Measurements from ENCODE around the gene RNF126. TPM values are rescaled to one million over a fixed set of nuclear protein-coding genes. Genes with fewer than 3 reads are reported as not detected.

RNF126 gene
- total RNA-seq, 4 donors from 2014 or later = 72.3 to 148 (median 129) TPM

GRCh38 chr19:677201-677600 lies 14.2 kb upstream of the RNF126 start:
- intact Hi-C loops (cut with DNase I; ENCODE audit: low total_unique reads) (no loop called here), in situ Hi-C loops (cut with MboI; ENCODE audit: low sequenced_read_pairs in 4 of 4) (no loop called here)
- DNase-seq = peak in 1 of 2 donors; percentile 67
- no peak for ATAC-seq
- H3K4me1 ChIP-seq = peaks cover 0 to 29% of the 10 kb centered on the region in 2 donors
- peak overlapping the region; percentile 46 to 53 (median 48) for H3K4me3 ChIP-seq
- TF ChIP-seq, protein P1, sequence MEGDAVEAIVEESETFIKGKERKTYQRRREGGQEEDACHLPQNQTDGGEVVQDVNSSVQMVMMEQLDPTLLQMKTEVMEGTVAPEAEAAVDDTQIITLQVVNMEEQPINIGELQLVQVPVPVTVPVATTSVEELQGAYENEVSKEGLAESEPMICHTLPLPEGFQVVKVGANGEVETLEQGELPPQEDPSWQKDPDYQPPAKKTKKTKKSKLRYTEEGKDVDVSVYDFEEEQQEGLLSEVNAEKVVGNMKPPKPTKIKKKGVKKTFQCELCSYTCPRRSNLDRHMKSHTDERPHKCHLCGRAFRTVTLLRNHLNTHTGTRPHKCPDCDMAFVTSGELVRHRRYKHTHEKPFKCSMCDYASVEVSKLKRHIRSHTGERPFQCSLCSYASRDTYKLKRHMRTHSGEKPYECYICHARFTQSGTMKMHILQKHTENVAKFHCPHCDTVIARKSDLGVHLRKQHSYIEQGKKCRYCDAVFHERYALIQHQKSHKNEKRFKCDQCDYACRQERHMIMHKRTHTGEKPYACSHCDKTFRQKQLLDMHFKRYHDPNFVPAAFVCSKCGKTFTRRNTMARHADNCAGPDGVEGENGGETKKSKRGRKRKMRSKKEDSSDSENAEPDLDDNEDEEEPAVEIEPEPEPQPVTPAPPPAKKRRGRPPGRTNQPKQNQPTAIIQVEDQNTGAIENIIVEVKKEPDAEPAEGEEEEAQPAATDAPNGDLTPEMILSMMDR (IDR thresholded peaks at IDR 0.05 in 4 of 5, conservative IDR thresholded peaks at IDR 0.05 in 1 of 5) = no peak
- no peak for TF ChIP-seq POLR2A (IDR thresholded peaks at IDR 0.05)
- H3K27me3 ChIP-seq = peaks cover 12 to 20% (median 13%) of the 10 kb centered on the region in 3 donors
- H3K9me3 ChIP-seq = no peaks in the 10 kb centered on the region
- peak overlapping the region; percentile 64 to 83 (median 74) for H3K27ac ChIP-seq
- H3K36me3 ChIP-seq = no peaks in the 10 kb centered on the region

- TF ChIP-seq, protein P1 (IDR thresholded peaks at IDR 0.05 in 4 of 5, conservative IDR thresholded peaks at IDR 0.05 in 1 of 5) = no peak
- peak in 1 of 2 donors; percentile 36 for TF ChIP-seq POLR2A (IDR thresholded peaks at IDR 0.05)
- intact Hi-C loops (cut with DNase I; ENCODE audit: low total_unique reads) (no loop called here), in situ Hi-C loops (cut with MboI; ENCODE audit: low sequenced_read_pairs in 4 of 4) (no loop called here)
- DNase-seq = no peak
- Histone ChIP-seq H3K4me1 (peaks cover 0 to 29% of the 10 kb centered on the region in 2 donors), H3K9me3 (no peaks in the 10 kb centered on the region), H3K27me3 (peaks cover 12 to 20% (median 13%) of the 10 kb centered on the region in 3 donors), H3K27ac (peak within 1 kb of the TSS; percentile 64 to 83 (median 74)), H3K4me3 (peak within 1 kb of the TSS; percentile 46 to 53 (median 48)), H3K36me3 (no peaks in the 10 kb centered on the region)
- no peak for ATAC-seq
Observed at GRCh38 chr19:676339-677105, 13.5 kb upstream of the RNF126 start, which contains the start of gene FSTL3. Gene FSTL3 (plus strand): TSS chr19:676392. CDS start chr19:676424, 32 bp downstream.

- Histone ChIP-seq H3K27me3 (peaks cover 12 to 20% (median 13%) of the 10 kb centered on the region in 3 donors), H3K9me3 (no peaks in the 10 kb centered on the region), H3K4me1 (peaks cover 0 to 29% of the 10 kb centered on the region in 2 donors), H3K27ac (peak overlapping the region; percentile 53 to 75 (median 66)), H3K4me3 (peak overlapping the region in 2 of 4 donors; percentile 47 to 53), H3K36me3 (no peaks in the 10 kb centered on the region)
- intact Hi-C loops (cut with DNase I; ENCODE audit: low total_unique reads) (no loop called here), in situ Hi-C loops (cut with MboI; ENCODE audit: low sequenced_read_pairs in 4 of 4) (no loop called here)
- no peak for TF ChIP-seq POLR2A (IDR thresholded peaks at IDR 0.05)
- TF ChIP-seq, protein P1 (IDR thresholded peaks at IDR 0.05 in 4 of 5, conservative IDR thresholded peaks at IDR 0.05 in 1 of 5) = no peak
- DNase-seq = no peak
- ATAC-seq = no peak
Observed at GRCh38 chr19:676007-676338, 13.0 kb upstream of the RNF126 start.

GRCh38 chr19:674282-675151 lies 11.5 kb upstream of the RNF126 start:
- intact Hi-C loops (cut with DNase I; ENCODE audit: low total_unique reads) = no loop called here
- in situ Hi-C loops (cut with MboI; ENCODE audit: low sequenced_read_pairs in 4 of 4) = no loop called here
- no peaks in the 10 kb centered on the region for H3K9me3 ChIP-seq
- H3K36me3 ChIP-seq = no peaks in the 10 kb centered on the region
- DNase-seq = no peak
- peaks cover 0 to 27% of the 10 kb centered on the region in 2 donors for H3K4me1 ChIP-seq
- ATAC-seq = no peak
- peaks cover 12 to 20% (median 13%) of the 10 kb centered on the region in 3 donors for H3K27me3 ChIP-seq
- peak overlapping the region in 3 of 4 donors; percentile 44 to 75 (median 73) for H3K27ac ChIP-seq
- no peak overlapping the region for H3K4me3 ChIP-seq
- no peak for TF ChIP-seq POLR2A (IDR thresholded peaks at IDR 0.05)
- TF ChIP-seq, protein P1 (IDR thresholded peaks at IDR 0.05 in 4 of 5, conservative IDR thresholded peaks at IDR 0.05 in 1 of 5) = no peak
